SKM-1 treated with dmso at 0.1 percent for 144 hours (cell line): ENCODE results near the gene FABP7.

Source experiments
- DNase-seq: peaks from one replicate; lab custom pipeline; 2025; ENCODE audit not compliant: unreplicated experiment; lab: John Stamatoyannopoulos, UW

FABP7 gene

DNA sequence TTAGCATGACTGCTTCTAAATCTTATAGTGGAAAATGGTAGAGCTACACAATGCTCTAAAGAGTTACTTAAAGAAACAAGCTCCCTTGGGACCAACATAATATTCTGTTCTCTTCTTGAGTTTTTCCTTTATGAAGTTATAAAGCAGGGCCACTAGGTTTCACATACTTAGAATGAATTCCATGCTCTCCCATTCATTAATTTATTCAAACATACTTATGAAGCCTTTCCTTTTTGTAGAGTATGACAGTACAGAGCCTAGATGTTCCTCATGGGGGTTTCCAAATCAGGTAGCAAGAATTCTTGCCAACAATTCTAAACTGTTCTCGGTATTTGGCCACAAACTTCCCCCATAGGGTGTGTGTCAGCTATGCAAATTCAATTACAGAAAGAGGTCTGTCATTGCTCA lies 20.6 kb upstream of the FABP7 start:
- DNase-seq, result no peak

GRCh38 chr6:122760330-122760729 lies 19.2 kb upstream of the FABP7 start:
- DNase-seq, result no peak

- DNase-seq, result no peak
Measured at GRCh38 chr6:122766256-122766655, 13.3 kb upstream of the FABP7 start.

GRCh38 chr6:122770835-122771601 lies 8.5 kb upstream of the FABP7 start:
- DNase-seq, result peak; percentile 96

DNA sequence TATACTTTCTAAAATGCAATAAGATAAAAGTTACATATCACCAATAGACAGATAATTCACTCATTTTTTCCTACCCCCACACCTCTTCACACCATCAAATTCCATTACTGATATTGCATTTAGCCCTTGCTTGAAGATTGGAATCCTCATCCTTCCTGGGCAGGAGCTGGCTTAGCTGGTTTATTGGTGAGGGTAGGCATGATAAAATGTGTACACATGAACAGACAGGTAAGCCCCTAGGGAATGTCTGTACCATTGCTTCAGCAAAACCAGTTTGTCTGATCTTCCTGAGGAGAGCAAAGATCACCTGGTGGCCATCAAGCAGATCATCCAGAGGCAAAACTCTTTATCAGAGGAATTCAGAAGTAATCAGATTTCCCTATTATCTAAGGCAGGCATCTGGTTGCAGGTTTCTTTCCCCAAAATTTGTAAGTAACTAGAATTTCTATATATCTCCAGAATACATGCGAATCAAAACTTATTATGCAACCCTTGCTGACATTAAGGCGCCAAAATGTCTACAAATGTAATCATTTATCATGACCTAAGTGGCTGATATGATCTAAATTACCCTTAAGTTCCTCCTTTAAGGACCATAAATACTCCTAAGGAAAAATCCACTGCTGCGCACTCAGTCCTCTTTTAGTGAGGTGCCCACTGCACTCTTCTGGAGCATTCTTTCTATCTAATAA lies 6.6 kb upstream of the FABP7 start:
- no peak for DNase-seq

DNA sequence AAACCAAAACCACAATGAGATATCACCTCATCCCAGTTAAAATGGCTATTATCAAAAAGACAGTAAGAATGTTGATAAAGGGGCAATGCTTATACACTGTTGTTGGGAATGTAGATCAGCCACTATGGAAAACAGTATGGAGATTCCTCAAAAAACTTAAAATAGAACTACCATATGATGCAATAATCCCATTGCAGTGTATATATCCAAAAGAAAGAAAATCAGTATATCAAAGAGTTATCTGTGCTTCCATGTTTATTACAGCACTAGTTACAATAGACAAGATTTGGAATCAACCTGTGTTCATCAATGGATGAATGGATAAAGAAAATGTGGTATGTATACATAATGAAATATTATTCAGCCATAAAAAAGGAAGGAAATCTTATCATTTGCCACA lies 3.5 kb upstream of the FABP7 start:
- DNase-seq, result no peak

GRCh38 chr6:122778302-122778701 lies 1.2 kb upstream of the FABP7 start:
- DNase-seq, result no peak

DNA sequence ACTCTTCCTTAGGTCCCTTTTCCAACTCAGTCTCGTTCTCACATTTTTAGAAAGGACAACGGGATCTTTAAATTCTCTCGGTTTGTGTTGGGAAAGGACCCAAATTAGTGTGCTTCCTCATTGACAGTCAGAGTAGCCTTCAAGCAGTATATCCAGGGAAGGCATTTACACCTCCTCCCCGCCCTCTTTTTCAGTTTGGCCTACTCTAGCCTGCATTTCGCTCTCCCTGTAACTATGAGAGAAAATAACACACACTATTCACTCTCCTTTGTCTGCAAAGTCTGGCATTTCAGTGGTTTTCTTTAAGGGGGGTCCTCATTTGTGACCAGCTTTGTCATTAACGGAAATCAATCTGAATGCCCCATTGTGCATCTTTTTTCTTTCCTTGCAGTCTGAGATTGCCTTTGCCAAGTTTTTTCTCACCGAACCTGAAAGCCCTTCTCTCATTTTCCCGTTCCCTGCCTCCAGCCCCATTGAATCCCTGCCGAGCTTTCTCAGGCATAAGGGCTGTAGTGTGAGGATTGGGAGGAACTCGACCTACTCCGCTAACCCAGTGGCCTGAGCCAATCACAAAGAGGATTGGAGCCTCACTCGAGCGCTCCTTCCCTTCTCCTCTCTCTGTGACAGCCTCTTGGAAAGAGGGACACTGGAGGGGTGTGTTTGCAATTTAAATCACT lies 393 bp upstream of the FABP7 start:
- no peak for DNase-seq

DNA sequence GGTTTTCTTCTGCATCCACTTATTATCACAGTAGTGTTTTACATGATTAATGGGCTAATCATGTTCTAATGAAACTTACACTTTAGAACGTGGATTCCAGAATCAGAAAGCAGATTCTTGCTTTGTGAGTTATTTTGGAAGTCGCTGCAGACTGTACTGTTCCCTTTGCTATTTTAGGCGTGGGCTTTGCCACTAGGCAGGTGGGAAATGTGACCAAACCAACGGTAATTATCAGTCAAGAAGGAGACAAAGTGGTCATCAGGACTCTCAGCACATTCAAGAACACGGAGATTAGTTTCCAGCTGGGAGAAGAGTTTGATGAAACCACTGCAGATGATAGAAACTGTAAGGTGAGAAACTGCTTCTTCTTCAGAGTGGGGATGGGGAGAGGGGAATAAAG lies 598 bp downstream of the FABP7 start:
- no peak for DNase-seq

GRCh38 chr6:122781716-122782115 lies 2.2 kb downstream of the FABP7 start:
- no peak for DNase-seq

GRCh38 chr6:122783401-122783800 lies 3.9 kb downstream of the FABP7 start:
- no peak for DNase-seq

DNA sequence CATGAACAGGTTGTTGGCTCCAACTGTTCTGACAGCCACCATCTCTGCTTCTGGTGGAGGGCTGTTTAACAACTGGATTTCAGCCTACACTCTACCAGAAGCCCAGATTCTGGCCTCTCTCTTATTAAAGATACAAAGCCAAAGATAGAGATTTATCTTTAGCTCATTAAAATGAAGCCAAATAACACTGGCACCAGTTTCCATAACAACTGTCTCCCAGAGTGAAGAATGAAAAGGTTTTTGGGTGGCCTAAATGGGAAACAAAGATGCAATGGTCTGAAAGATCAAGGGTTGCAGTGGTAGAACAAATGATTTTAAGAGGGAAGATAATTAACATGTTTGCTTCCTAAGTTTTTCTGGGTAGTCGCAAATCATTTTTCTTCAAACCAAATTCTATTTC lies 6.4 kb downstream of the FABP7 start:
- no peak for DNase-seq

GRCh38 chr6:122787721-122788120 lies 8.2 kb downstream of the FABP7 start:
- DNase-seq, result no peak

DNA sequence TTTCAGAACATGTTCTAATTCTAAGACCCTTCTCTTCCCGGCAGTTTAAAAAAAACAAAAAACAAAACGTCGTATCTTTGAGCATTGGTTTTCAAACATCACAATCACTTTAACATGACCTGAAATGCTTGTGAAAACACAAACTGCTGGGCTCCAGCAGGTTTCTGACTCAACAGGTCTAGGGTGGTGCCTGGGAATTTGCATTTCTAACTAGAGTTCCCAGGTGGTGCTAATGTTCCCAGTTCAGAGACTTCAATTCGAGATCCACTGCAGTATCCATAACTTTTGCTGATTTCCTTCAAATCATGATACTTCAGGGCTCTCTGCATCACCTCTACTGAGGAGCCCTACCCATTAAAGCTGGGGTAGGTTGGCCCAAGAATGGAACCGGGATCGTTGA lies 8.7 kb downstream of the FABP7 start:
- DNase-seq, result no peak

DNA sequence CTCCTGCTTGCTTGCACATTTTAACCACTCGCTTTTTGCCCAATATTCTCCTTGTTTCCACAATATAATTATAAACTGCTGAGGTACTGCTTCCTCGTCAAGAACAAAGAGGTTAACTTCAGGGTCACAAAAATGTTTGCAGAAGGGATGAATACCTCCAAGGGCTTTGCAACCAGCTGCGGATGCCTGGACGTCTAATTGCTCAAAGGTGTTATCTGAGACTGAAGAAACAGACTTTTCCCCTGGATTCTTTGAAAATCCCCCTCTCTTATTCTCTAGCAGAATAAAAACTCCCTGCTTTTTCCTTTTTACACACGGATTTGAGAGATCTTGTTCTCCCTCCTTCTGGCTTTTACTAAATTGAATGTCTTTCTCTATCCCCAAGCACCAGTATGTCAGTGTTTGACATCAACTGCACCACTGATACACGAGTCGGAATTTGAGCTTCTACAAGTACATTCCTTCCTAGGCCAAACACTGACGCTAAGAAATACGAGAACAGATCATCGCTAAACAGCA lies 9.2 kb downstream of the FABP7 start:
- DNase-seq, result peak; percentile 7

- DNase-seq, result peak; percentile 69
Measured at GRCh38 chr6:122789182-122790027, 9.9 kb downstream of the FABP7 start, which contains the start of gene SMPDL3A. Gene SMPDL3A, plus strand, starts transcription at chr6:122789258. Its CDS starts 89 bp downstream, at chr6:122789347.

GRCh38 chr6:122790028-122790422 lies 10.5 kb downstream of the FABP7 start:
- DNase-seq, result no peak

DNA sequence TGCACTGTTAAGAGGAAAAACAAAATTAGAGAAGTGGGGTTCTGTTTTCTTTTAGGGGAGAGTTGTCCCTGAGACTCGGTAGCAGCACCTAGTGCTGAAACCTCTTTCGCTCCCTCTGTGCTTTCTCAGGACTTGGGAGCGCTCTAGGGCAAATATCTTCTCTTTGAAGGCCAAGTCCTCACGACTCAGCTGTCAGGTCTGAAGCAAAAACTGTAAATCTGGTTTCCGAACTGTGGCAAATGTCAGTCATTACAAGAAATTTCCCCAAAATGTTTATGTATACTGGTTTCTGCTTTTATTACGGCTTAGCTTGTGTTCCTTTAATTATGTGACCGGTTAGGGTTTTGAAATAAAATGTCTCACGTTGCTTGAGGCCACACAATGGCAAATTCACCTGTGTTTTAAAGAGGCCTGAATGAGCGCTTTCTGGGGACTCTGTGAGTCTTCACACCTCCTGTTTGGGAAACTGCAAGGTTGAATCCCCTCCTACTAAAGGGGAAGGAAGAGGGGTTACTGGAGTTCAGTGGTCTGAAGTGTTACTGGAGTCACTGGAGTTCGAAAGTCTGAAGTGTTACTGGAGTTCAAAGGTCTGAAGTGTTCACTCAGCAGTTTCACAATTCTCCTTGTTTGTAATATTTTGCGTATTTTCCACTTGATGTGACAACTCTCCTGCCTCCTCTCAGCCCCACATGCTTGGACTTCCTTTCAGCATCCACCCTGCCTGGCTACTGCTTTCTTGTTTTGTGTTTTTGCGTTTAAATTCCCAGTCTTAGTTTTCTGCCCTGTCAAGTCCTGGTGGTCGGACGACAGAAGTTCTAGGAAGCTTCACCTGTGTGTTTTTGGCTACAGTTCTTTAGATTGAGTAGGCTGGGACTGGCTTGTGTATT lies 11.2 kb downstream of the FABP7 start:
- peak; percentile 53 for DNase-seq

DNA sequence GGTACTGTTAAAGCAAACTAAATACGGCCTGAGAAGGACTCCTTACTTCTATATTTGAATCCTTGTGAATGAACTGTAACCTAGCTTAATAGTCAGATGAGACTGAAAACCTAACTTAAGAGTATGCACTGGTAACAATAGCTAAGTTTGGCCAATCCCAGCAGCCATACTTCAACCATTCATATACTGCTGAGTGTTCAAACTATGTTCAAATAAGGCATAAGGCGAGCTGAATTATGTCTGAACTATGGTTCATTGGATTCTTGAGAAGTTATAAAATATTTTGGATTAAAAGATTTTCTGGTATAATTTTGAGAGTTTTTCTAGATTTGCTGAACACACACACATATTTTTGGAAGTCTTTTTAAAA lies 11.8 kb downstream of the FABP7 start:
- DNase-seq, result no peak

DNA sequence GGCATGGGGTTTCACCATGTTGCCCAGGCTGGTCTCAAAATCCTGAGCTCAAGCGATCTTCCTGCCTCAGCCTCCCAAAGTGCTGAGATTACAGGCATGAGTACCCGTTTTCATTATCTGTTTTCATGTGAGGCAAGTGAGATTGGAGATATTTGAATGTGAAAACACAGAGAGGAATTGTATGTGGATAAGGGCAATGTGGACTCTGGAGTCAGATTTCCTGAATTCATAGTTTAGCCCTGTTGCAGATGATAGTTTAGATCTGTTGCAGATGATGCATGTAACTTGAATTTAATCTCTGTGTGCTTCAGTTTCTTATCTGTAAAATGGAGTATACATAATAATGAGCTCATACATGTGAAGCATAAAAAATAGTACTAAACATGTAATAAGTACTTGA lies 13.2 kb downstream of the FABP7 start:
- no peak for DNase-seq
